ENCODE measurements around the gene FASTK.

FASTK gene

GRCh38 chr7:151080522-151081169 lies at the start of gene FASTK:
TSS of gene FASTK (minus strand) at chr7:151080809. CDS start at chr7:151080766, 43 bp downstream.
- peak; percentile 35 to 94 (median 86) for DNase-seq

- no peak for DNase-seq
Measured at GRCh38 chr7:151129960-151130591, 49.5 kb upstream of the FASTK start.

- DNase-seq: no peak
Measured at GRCh38 chr7:151129117-151129959, 48.7 kb upstream of the FASTK start.

- no peak for DNase-seq
Measured at GRCh38 chr7:151128716-151129115, 48.1 kb upstream of the FASTK start.

GRCh38 chr7:151128144-151128543 lies 47.5 kb upstream of the FASTK start:
- no peak for DNase-seq

GRCh38 chr7:151126491-151127137 lies 46.0 kb upstream of the FASTK start:
- no peak for DNase-seq

- no peak for DNase-seq
Measured at GRCh38 chr7:151125846-151126481, 45.4 kb upstream of the FASTK start.

GRCh38 chr7:151125470-151125845 lies 44.8 kb upstream of the FASTK start:
- no peak for DNase-seq

GRCh38 chr7:151124899-151125399 lies 44.3 kb upstream of the FASTK start:
- DNase-seq: no peak

- DNase-seq: no peak
Measured at GRCh38 chr7:151124481-151124880, 43.9 kb upstream of the FASTK start.

GRCh38 chr7:151123822-151124464 lies 43.3 kb upstream of the FASTK start:
- peak in 50 of 51 donors; percentile 21 to 89 (median 68) for DNase-seq

GRCh38 chr7:151123158-151123821 lies 42.7 kb upstream of the FASTK start:
- no peak for DNase-seq

- DNase-seq: no peak
Measured at GRCh38 chr7:151122796-151123157, 42.2 kb upstream of the FASTK start.

- peak in 1 of 51 donors; percentile 17 for DNase-seq
Measured at GRCh38 chr7:151122276-151122675, 41.7 kb upstream of the FASTK start.

- DNase-seq: no peak
Measured at GRCh38 chr7:151121380-151122170, 41.0 kb upstream of the FASTK start.

- DNase-seq: peak in 37 of 51 donors; percentile 6 to 78 (median 45)
Measured at GRCh38 chr7:151120896-151121295, 40.3 kb upstream of the FASTK start.

- DNase-seq: peak in 3 of 51 donors; percentile 12 to 67 (median 18)
Measured at GRCh38 chr7:151119902-151120301, 39.3 kb upstream of the FASTK start.

GRCh38 chr7:151119055-151119415 lies 38.4 kb upstream of the FASTK start:
- DNase-seq: no peak

Measured in hypothalamus (tissue), 51 donors.